ACC112 (cell line): ENCODE data around the gene MAN2A1.

Source experiments
- H2AFZ ChIP-seq: fragments of 200-600 bp; sonication (generic); one replicate; pipeline ENCODE4 v1.6.0; 2017; ENCODE audit warnings: antibody characterized with exemption, low read length; ENCODE audit not compliant: unreplicated experiment
- H3K27ac ChIP-seq: fragments of 200-600 bp; sonication (generic); 2 replicates; pipeline ENCODE4 v1.5.1; 2014; ENCODE audit warnings: low read depth, mild to moderate bottlenecking, antibody characterized with exemption, low read length, moderate library complexity
- H3K27me3 ChIP-seq: fragments of 200-600 bp; sonication (generic); 2 replicates; pipeline ENCODE4 v1.6.1; 2014; ENCODE audit warnings: mild to moderate bottlenecking, antibody characterized with exemption, low read length, moderate library complexity, mixed read lengths; ENCODE audit not compliant: insufficient read depth
- H3K36me3 ChIP-seq: fragments of 200-600 bp; sonication (generic); 2 replicates; pipeline ENCODE4 v1.6.1; 2016; ENCODE audit warnings: mild to moderate bottlenecking, antibody characterized with exemption, low read length, moderate library complexity, mixed read lengths; ENCODE audit not compliant: insufficient read depth
- H3K4me1 ChIP-seq: fragments of 200-600 bp; sonication (generic); one replicate; pipeline ENCODE4 v1.6.1; 2016; ENCODE audit warnings: low read length, mixed read lengths; ENCODE audit not compliant: insufficient read depth, unreplicated experiment, control insufficient read depth
- H3K4me3 ChIP-seq: fragments of 200-600 bp; sonication (generic); 2 replicates; pipeline ENCODE4 v1.5.1; 2014; ENCODE audit warnings: mild to moderate bottlenecking, low read depth, low read length
- H3K79me2 ChIP-seq: fragments of 200-600 bp; sonication (generic); one replicate; pipeline ENCODE4 v1.6.0; 2016; ENCODE audit warnings: low read length; ENCODE audit not compliant: control insufficient read depth, unreplicated experiment, insufficient read depth

The MAN2A1 gene

DNA sequence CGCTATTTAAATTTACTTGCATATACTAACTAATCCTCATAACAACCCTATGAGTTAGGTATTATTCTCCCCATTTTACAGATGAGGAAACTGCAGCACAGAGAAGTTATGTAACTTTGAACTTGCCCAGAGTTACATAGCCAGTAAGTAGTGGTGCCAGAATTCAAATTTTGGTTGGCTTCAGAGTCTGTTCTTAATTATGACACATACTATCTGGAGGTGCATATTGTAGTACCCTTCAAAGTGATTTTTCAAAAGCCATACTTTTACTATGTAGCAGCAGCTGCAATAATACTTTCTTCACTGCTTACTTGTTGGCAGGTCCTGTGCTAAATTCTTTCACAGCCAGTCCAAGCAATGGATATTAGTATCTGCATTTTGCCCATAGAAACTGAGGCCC is 16.4 kb downstream of the MAN2A1 start:
- Histone ChIP-seq H3K4me1 (no peaks in the 10 kb centered on the region), H2AFZ (no peak overlapping the region), H3K4me3 (no peak overlapping the region), H3K27me3 (no peaks in the 10 kb centered on the region), H3K27ac (no peak overlapping the region), H3K36me3 (no peaks in the 10 kb centered on the region), H3K79me2 (peaks cover 35% of the 10 kb centered on the region)

DNA sequence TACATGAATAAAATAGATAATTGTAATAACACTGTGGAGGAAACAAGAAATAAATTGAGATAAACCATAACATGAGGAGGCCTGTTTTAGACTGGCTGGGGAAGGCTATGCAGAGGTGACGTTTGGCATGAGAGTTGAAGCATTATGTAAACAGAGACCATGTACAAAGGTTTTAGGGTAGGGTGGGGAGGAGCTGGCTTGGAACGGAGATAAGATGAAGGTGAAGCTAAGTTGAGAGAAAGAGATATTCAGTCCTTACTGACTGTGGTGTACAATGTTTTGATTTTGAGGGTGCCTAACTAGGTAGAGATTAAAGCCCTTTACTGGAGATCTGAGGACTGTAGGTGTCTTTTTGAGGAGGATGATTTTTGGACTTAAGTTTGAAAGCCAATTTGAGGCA is 17.8 kb downstream of the MAN2A1 start:
- H3K79me2 ChIP-seq = peaks cover 24% of the 10 kb centered on the region
- no peaks in the 10 kb centered on the region for H3K36me3 ChIP-seq
- H3K27ac ChIP-seq = no peak overlapping the region
- H3K4me1 ChIP-seq = no peaks in the 10 kb centered on the region
- no peaks in the 10 kb centered on the region for H3K27me3 ChIP-seq
- H3K4me3 ChIP-seq = no peak overlapping the region
- no peak overlapping the region for H2AFZ ChIP-seq

DNA sequence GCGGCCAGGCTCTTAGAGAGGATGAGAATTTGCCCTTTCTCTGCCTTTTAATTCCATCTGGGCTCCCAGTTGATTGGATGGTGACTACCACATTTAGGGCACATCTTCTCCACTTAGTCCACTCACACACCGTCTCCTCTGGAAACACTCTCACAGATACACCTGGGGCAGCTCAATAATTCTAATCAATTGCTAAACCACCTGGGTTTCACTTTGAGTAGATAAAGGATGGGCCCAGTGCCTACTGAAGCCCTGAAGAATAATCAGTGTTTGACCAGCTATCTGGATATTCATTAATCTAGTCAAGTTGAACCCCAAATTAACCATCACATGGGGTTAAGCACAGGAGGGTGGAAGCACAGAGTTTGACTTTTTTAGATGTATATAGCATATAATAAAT is 19.1 kb downstream of the MAN2A1 start:
- Histone ChIP-seq H2AFZ (no peak overlapping the region), H3K36me3 (no peaks in the 10 kb centered on the region), H3K27ac (no peak overlapping the region), H3K4me3 (no peak overlapping the region), H3K4me1 (no peaks in the 10 kb centered on the region), H3K27me3 (no peaks in the 10 kb centered on the region), H3K79me2 (peaks cover 27% of the 10 kb centered on the region)

DNA sequence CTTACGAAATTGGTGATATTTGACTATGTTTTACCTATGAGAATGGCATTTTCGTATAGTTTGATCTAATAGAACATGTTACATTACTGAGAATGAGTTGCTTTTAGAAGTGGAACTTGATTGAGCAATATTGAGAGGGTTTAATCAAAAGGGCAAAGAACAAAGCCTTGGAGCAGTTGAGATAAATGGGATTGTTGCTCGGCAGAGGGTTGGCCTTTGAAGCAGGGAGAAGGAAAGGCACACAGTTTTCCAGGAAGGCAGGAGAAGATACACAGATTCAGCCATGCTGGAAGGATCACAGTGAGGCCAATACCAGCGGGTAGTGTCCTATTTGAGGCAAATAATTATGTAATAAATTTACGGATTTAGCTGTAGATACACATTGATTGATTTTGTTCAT is 19.5 kb downstream of the MAN2A1 start:
- Histone ChIP-seq H3K4me3 (no peak overlapping the region), H2AFZ (no peak overlapping the region), H3K27ac (no peak overlapping the region), H3K4me1 (no peaks in the 10 kb centered on the region), H3K36me3 (no peaks in the 10 kb centered on the region), H3K79me2 (peaks cover 27% of the 10 kb centered on the region), H3K27me3 (no peaks in the 10 kb centered on the region)

DNA sequence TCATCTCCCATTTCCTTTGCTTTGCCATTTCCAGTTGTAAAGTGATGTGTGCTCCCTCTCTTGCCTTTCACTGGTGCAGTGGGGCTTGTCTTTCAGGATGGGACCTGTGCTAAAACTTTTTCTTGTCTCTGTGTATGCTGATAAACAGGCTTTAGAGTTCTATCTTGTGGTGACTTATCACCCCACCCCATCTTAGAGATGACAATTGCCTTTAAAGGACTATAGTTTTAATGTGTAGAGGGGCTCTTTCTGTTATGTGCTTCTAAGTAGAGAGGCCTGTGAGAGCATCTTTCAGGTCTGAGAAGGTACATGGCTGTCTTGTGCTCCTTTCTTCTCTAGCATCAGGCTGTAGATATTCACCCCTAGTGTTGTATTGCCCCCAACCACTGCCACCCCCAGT is 21.9 kb downstream of the MAN2A1 start:
- H3K4me1 ChIP-seq = no peaks in the 10 kb centered on the region
- H3K36me3 ChIP-seq = no peaks in the 10 kb centered on the region
- H3K79me2 ChIP-seq = peaks cover 21% of the 10 kb centered on the region
- H3K27ac ChIP-seq = no peak overlapping the region
- H3K27me3 ChIP-seq = no peaks in the 10 kb centered on the region
- no peak overlapping the region for H3K4me3 ChIP-seq
- H2AFZ ChIP-seq = no peak overlapping the region

DNA sequence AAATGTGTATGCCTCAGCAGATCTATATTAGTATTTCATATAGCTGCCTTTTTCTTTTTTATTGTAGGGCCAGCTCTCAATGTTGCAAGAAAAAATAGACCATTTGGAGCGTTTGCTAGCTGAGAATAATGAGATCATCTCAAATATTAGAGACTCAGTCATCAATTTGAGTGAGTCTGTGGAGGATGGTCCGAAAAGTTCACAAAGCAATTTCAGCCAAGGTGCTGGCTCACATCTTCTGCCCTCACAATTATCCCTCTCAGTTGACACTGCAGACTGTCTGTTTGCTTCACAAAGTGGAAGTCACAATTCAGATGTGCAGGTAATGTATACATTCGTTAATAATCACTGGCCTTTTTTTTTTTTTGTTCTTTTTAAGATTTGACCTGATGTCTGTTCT is 23.7 kb downstream of the MAN2A1 start:
- H3K36me3 ChIP-seq = 0 out of 2 replicates have a peak, but pooled peaks cover 3% of the 10 kb centered on the region
- no peak overlapping the region for H3K4me3 ChIP-seq
- no peaks in the 10 kb centered on the region for H3K4me1 ChIP-seq
- no peak overlapping the region for H2AFZ ChIP-seq
- no peak overlapping the region for H3K27ac ChIP-seq
- H3K27me3 ChIP-seq = no peaks in the 10 kb centered on the region
- H3K79me2 ChIP-seq = peaks cover 11% of the 10 kb centered on the region

DNA sequence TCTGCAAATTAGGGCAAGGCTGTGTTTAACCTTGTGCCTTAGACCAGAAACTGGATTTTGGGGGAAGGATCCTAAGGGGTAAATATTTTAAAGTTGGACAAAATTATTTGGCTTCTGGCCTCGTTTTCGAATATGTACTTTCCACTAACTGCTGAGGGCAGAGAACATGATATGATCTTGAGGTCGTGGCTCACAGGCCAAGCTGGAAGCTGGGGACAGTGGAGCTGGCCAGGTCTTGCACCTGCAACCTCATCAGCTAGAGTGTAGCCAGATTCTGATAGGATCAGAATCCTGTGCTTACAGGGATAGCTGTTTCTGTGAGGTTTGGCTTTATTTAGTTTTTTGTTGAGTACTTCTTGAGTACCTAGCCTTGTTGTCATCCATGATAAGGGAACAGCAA is 24.9 kb downstream of the MAN2A1 start:
- no peak overlapping the region for H3K4me3 ChIP-seq
- H2AFZ ChIP-seq = no peak overlapping the region

DNA sequence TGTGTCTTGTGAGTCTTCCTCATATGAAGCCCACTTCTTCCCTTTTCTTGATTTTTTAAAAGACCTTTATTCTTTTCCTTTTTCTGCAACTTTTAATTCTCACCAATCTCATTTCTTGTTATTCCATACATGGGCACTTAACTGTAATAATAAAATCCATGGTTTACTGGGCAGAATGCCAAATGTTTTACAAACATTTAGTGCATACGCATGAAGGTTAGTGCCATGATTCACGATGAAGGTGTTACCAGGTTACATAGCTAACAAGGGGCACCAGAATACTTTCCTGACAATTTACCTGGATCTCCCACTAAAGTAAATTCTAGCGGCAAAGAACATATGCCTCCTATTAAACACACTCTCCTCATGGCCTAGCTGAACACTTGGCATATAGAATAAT is 28.5 kb downstream of the MAN2A1 start:
- H2AFZ ChIP-seq = no peak overlapping the region
- no peak overlapping the region for H3K27ac ChIP-seq
- H3K36me3 ChIP-seq = peaks cover 6% of the 10 kb centered on the region; the same call in 1 of the 2 replicates
- H3K79me2 ChIP-seq = peaks cover 4% of the 10 kb centered on the region
- H3K4me1 ChIP-seq = no peaks in the 10 kb centered on the region
- H3K27me3 ChIP-seq = no peaks in the 10 kb centered on the region
- no peak overlapping the region for H3K4me3 ChIP-seq

More for the DNA sequence above, 24.9 kb downstream of the MAN2A1 start:
- H3K79me2 ChIP-seq = peaks cover 11% of the 10 kb centered on the region
- no peaks in the 10 kb centered on the region for H3K4me1 ChIP-seq
- H3K27me3 ChIP-seq = no peaks in the 10 kb centered on the region
- no peak overlapping the region for H3K27ac ChIP-seq
- H3K36me3 ChIP-seq = peaks cover 3% of the 10 kb centered on the region; the same call in 1 of the 2 replicates

DNA sequence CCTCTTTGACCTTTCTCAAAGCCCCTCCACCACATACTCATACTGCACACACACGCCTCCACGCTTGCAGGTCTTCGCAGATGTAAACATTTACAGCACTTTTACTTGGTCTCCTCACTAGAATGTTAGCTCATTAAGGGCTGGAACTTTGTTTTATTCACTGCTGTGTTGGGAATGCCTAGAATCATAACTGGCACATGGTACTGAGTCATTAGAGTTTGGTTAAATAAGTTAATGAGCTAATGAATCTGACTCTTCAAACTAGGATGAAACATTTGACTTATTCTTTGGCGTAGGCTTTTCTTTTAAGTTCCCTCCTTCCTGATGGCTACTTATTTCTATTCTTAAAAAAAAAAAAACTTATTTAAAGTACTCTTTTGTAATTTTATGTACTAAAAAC is 28.9 kb downstream of the MAN2A1 start:
- Histone ChIP-seq H3K4me3 (no peak overlapping the region), H2AFZ (no peak overlapping the region), H3K79me2 (peaks cover 4% of the 10 kb centered on the region), H3K27me3 (no peaks in the 10 kb centered on the region), H3K36me3 (peaks cover 6% of the 10 kb centered on the region; the same call in 1 of the 2 replicates), H3K27ac (no peak overlapping the region), H3K4me1 (no peaks in the 10 kb centered on the region)

DNA sequence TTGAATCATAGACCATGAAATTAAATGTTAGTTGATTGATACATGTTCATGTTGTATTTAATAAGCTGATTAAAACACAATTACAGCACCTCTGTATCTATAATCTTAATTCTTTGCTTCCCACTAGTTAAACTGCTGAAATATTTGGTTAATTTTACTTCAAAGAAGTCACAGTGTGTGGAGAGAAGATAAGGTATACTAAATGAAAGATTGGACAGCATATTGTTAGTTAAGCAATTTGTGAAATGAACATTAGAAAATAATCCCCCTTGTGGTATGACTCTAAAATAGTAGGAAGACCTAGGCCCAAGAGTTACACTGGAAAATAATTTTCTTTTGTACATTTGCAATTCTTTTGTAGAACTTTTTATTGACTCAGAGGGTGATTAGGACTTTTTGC is 30.3 kb downstream of the MAN2A1 start:
- no peak overlapping the region for H3K27ac ChIP-seq
- H3K79me2 ChIP-seq = no peaks in the 10 kb centered on the region
- peaks cover 6% of the 10 kb centered on the region; the same call in 1 of the 2 replicates for H3K36me3 ChIP-seq
- no peaks in the 10 kb centered on the region for H3K27me3 ChIP-seq
- H3K4me1 ChIP-seq = no peaks in the 10 kb centered on the region
- no peak overlapping the region for H2AFZ ChIP-seq
- no peak overlapping the region for H3K4me3 ChIP-seq

DNA sequence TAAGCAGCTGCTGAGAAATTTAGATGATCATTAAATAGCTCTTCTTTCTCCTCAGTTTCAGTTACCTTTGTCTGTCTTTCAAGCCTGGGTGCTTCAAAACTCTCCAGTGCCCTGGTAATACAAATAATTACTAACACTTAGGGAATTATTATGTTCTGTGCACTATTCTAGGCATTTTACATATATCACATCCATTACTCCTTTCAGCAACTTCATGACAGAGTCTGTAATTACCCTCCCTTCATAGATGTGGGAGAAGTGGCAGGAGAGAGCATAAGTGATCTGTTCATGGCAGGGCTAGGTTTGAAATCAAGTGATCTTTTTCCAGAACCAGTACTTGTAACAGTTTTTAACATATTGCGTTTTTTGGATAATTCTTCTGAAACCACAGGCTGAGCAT is 32.0 kb downstream of the MAN2A1 start:
- H3K79me2 ChIP-seq = no peaks in the 10 kb centered on the region
- no peak overlapping the region for H3K4me3 ChIP-seq
- no peak overlapping the region for H3K27ac ChIP-seq
- no peaks in the 10 kb centered on the region for H3K4me1 ChIP-seq
- no peak overlapping the region for H2AFZ ChIP-seq
- H3K27me3 ChIP-seq = no peaks in the 10 kb centered on the region
- peaks cover 6% of the 10 kb centered on the region; the same call in 1 of the 2 replicates for H3K36me3 ChIP-seq
